ENCODE data around the gene PRDM4.

DNA sequence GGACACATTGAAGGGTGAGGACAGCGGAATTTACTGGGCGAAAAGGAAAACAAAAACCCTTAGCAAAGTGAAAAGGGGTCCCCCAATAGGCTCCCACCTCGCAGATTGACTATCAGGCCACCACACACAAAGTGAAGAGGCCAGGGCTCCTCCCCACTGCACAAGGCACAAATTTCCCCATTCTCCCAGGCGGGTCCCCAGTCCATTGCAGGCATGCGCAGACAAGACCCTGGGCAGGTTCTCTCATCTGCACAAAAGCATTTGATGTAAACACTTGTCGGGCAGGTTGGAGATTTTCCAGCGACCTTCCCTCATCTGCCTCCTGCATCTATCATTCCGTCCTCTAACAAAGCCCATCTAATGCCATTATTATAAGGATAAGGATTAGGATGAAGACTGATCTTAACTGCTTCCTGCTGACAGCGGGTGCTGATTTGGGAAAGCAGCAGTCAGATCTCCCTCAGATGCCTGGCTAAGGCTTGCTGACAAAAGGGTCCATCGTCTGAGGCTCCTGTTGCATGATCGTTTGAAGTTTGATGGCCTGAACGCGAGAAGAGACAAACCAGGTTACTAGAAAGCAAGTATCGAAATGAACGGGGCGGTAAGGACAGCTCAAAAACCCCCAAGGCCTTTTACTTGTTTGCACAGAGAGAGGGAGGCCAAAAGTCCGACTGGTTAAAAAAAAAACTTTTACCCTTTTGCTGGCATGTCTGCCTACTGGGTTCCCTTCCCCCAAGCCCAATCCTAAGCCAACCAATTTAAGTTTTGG, 27.9 kb upstream of the PRDM4 start:
- TF ChIP-seq EZH2 (IDR thresholded peaks at IDR 0.05; ENCODE audit: borderline replicate concordance, low read depth, low read length, severe bottlenecking), result no peak
- TF ChIP-seq, protein P1, sequence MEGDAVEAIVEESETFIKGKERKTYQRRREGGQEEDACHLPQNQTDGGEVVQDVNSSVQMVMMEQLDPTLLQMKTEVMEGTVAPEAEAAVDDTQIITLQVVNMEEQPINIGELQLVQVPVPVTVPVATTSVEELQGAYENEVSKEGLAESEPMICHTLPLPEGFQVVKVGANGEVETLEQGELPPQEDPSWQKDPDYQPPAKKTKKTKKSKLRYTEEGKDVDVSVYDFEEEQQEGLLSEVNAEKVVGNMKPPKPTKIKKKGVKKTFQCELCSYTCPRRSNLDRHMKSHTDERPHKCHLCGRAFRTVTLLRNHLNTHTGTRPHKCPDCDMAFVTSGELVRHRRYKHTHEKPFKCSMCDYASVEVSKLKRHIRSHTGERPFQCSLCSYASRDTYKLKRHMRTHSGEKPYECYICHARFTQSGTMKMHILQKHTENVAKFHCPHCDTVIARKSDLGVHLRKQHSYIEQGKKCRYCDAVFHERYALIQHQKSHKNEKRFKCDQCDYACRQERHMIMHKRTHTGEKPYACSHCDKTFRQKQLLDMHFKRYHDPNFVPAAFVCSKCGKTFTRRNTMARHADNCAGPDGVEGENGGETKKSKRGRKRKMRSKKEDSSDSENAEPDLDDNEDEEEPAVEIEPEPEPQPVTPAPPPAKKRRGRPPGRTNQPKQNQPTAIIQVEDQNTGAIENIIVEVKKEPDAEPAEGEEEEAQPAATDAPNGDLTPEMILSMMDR (IDR thresholded peaks at IDR 0.05; ENCODE audit: borderline replicate concordance, extremely low read depth, low read length, poor library complexity, severe bottlenecking), result no peak

All from DND-41 (cell line).